Astrocyte (in vitro differentiated cells and primary cell): ENCODE measurements around the gene ZFYVE19. TPM values are rescaled to one million over a fixed set of nuclear protein-coding genes. Genes with fewer than 3 reads are reported as not detected.
A peak's percentile ranks its signal among the peaks of the same experiment; 100 is the strongest.

Source experiments
- DNase-seq: peaks from one replicate; pipeline ENCODE4 v3.0.0-alpha.2; 2010; ENCODE audit warnings: low read depth
- FAIRE-seq: peaks from 2 replicates; lab custom pipeline; 2011; peaks lifted over from hg19 to GRCh38; lab: Jason Lieb, UNC
- H2AFZ ChIP-seq: 2 replicates; pipeline ENCODE4 v1.6.0; 2012; ENCODE audit warnings: low read depth, low read length, inconsistent platforms
- H3K27ac ChIP-seq: 2 replicates; pipeline ENCODE4 v1.5.1; 2011; ENCODE audit warnings: low read depth, low read length, inconsistent platforms
- H3K27me3 ChIP-seq: 2 replicates; pipeline ENCODE4 v1.6.0; 2011; ENCODE audit warnings: low read length, inconsistent platforms; ENCODE audit not compliant: insufficient read depth
- H3K36me3 ChIP-seq: 2 replicates; pipeline ENCODE4 v1.5.1; 2011; ENCODE audit warnings: low read length, inconsistent platforms; ENCODE audit not compliant: insufficient read depth
- H3K4me1 ChIP-seq: 2 replicates; pipeline ENCODE4 v1.5.1; 2011; ENCODE audit warnings: low read length, inconsistent platforms; ENCODE audit not compliant: insufficient read depth
- H3K4me2 ChIP-seq: 2 replicates; pipeline ENCODE4 v1.6.0; 2012; ENCODE audit warnings: low read length, inconsistent platforms
- H3K4me3 ChIP-seq: 2 replicates; pipeline ENCODE4 v1.5.1; 2011; ENCODE audit warnings: low read depth, mild to moderate bottlenecking, low read length, inconsistent platforms; ENCODE audit not compliant: insufficient read depth
- H3K79me2 ChIP-seq: 2 replicates; pipeline ENCODE4 v1.6.0; 2012; ENCODE audit warnings: mild to moderate bottlenecking, low read length, inconsistent platforms; ENCODE audit not compliant: insufficient read depth
- H3K9ac ChIP-seq: 2 replicates; pipeline ENCODE4 v1.6.0; 2012; ENCODE audit warnings: mild to moderate bottlenecking, low read length, inconsistent platforms
- H3K9me3 ChIP-seq: 2 replicates; pipeline ENCODE4 v1.5.1; 2012; ENCODE audit warnings: low read depth, mild to moderate bottlenecking, low read length, inconsistent platforms; ENCODE audit not compliant: insufficient read depth
- H4K20me1 ChIP-seq: 2 replicates; pipeline ENCODE4 v1.6.0; 2012; ENCODE audit warnings: low read length, inconsistent platforms; ENCODE audit not compliant: insufficient read depth
- H3K27ac Mint-ChIP-seq: one replicate; pipeline ENCODE4 v1.8.0; 2021; ENCODE audit warnings: mild to moderate bottlenecking, mixed read lengths; ENCODE audit not compliant: unreplicated experiment
- H3K27me3 Mint-ChIP-seq: one replicate; pipeline ENCODE4 v1.8.0; 2021; ENCODE audit warnings: low read depth, mixed read lengths; ENCODE audit not compliant: unreplicated experiment
- H3K36me3 Mint-ChIP-seq: one replicate; pipeline ENCODE4 v1.8.0; 2021; ENCODE audit warnings: low read depth, mixed read lengths; ENCODE audit not compliant: unreplicated experiment
- H3K4me1 Mint-ChIP-seq: one replicate; pipeline ENCODE4 v1.8.0; 2021; ENCODE audit warnings: low read depth, mixed read lengths; ENCODE audit not compliant: unreplicated experiment
- H3K4me3 Mint-ChIP-seq: one replicate; pipeline ENCODE4 v1.8.0; 2021; ENCODE audit warnings: mild to moderate bottlenecking, moderate library complexity, mixed read lengths; ENCODE audit not compliant: unreplicated experiment
- H3K9me3 Mint-ChIP-seq: one replicate; pipeline ENCODE4 v1.8.0; 2021; ENCODE audit warnings: mild to moderate bottlenecking, mixed read lengths; ENCODE audit not compliant: unreplicated experiment
- EZH2 ChIP-seq: IDR thresholded peaks from 2 replicates; pipeline ENCODE4 v1.6.1; 2012; ENCODE audit warnings: mild to moderate bottlenecking, low read length, inconsistent platforms; ENCODE audit not compliant: insufficient read depth
- total RNA-seq: library from RNA; stranded (reverse); gene quantifications from 2 replicates; pipeline ENCODE4 v1.2.1, GENCODE V29; 2021
- TF ChIP-seq, protein P1 (sequence below): IDR thresholded peaks from 2 replicates; pipeline ENCODE4 v1.5.1; 2011; ENCODE audit warnings: low read depth, mild to moderate bottlenecking, inconsistent platforms, low read length, moderate library complexity; ENCODE audit not compliant: insufficient read depth

ZFYVE19 gene
- total RNA-seq, 1 donor from 2014 or later = 13.0 TPM

DNA sequence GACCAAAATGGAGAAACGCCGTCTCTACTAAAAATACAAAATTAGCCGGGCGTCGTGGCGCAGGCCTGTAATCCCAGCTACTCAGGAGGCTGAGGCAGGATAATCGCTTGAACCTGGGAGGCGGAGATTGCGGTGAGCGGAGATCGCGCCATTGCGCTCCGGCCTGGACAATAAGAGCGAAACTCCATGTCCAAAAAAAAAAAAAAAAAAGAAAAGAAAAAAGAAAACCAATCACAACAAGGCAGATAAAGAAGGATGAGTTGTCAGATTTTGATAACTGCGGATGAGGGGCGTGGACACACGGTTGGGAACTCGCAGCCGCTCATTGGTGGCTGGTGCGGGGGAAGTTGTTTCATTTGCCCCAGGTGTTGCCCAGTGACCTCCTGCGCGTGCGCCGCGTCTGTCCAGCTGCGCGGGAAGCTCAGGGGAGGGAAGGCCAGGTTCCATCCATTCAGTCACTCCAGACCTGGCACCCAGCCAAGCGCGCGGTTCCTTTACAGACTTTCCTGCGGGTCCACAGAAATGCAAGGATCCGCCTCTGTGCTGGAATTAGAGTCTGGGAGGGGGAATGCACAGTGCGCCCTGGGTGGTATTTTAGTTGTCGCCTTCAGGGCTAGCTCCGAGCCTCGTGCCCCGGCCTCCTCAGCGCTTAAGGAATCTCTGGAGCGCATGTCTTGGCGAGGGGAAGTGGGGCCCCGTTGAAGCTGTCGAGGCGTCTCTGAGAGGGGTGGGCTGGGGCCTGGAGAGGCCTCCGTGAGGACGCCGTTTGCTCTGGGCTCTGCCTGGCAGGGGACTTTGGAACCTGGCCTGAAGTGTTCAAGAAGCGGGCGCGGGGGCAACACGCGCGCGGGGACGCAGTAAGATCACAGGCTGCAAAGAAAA is 43.7 kb upstream of the ZFYVE19 start:
- H3K27me3 Mint-ChIP-seq = no peaks in the 10 kb centered on the region
- H3K27ac Mint-ChIP-seq = no peak overlapping the region
- Histone ChIP-seq H3K9me3 (no peaks in the 10 kb centered on the region), H3K4me1 (peaks cover 38% of the 10 kb centered on the region), H2AFZ (peak overlapping the region; percentile 58), H3K27me3 (no peaks in the 10 kb centered on the region), H3K4me3 (peak overlapping the region; percentile 52), H3K36me3 (no peaks in the 10 kb centered on the region), H3K79me2 (no peaks in the 10 kb centered on the region), H3K27ac (no peak overlapping the region), H3K9ac (peak overlapping the region; percentile 59), H3K4me2 (peak overlapping the region; percentile 95), H4K20me1 (peaks cover 22% of the 10 kb centered on the region)
- H3K4me1 Mint-ChIP-seq = peaks cover 13% of the 10 kb centered on the region
- FAIRE-seq (no peak), DNase-seq (peak; percentile 35)
- TF ChIP-seq, protein P1, sequence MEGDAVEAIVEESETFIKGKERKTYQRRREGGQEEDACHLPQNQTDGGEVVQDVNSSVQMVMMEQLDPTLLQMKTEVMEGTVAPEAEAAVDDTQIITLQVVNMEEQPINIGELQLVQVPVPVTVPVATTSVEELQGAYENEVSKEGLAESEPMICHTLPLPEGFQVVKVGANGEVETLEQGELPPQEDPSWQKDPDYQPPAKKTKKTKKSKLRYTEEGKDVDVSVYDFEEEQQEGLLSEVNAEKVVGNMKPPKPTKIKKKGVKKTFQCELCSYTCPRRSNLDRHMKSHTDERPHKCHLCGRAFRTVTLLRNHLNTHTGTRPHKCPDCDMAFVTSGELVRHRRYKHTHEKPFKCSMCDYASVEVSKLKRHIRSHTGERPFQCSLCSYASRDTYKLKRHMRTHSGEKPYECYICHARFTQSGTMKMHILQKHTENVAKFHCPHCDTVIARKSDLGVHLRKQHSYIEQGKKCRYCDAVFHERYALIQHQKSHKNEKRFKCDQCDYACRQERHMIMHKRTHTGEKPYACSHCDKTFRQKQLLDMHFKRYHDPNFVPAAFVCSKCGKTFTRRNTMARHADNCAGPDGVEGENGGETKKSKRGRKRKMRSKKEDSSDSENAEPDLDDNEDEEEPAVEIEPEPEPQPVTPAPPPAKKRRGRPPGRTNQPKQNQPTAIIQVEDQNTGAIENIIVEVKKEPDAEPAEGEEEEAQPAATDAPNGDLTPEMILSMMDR = no peak
- TF ChIP-seq EZH2 = no peak
- no peaks in the 10 kb centered on the region for H3K36me3 Mint-ChIP-seq
- no peaks in the 10 kb centered on the region for H3K9me3 Mint-ChIP-seq
- peak overlapping the region; percentile 76 for H3K4me3 Mint-ChIP-seq

DNA sequence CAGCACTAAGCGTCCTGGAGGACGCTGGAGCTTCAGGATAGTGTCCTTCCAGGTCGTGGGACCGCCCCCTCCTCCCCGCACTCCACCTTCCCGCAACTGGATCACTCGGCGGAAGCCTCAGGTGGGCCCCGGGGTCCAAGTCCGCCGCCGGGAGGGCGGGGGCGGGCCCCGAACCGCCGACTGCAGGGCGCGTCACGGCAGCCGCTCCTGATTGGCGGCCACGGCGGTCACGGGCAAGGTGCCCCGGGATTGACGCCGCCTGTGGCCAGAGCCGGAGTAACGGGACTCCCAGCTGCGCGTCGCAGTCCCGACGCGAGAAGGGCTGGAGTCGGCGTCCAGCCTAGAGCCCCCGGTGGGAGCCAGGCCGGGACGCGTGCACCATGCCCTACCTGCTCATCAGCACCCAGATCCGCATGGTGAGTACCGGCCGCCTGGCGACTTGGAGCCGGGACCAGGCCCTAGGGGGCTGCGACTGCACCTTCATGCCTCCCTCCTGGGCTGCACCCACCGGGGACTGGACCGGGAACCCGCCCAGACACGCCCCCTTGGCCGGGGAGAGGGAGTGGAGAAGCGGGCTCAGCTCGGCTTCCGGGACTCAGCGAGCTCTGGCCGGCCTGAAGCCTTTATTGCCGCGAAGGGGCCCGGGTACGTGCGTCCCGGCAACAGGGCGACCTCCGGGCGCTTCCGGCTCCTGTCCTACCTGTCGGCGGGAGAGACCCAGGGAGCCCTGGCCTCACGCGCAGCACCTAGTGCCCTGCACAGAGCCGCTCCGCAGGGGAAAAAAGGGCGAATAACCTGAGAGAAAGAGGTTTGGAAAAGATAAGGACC is 42.9 kb upstream of the ZFYVE19 start, which contains the start of gene GCHFR:
Gene GCHFR (plus strand): TSS at position 268 of the 828 bp plus-strand sequence. CDS start 113 bp downstream, at position 381.
- H3K4me1 Mint-ChIP-seq = peaks cover 13% of the 10 kb centered on the region
- H3K4me3 Mint-ChIP-seq = peak within 1 kb of the TSS; percentile 76
- H3K36me3 ChIP-seq = no peaks in the 10 kb centered on the region
- H3K27me3 ChIP-seq = no peaks in the 10 kb centered on the region
- no peak within 1 kb of the TSS for H3K27ac ChIP-seq
- no peak for FAIRE-seq
- TF ChIP-seq EZH2 = no peak
- TF ChIP-seq, protein P1 = no peak
- H3K27ac Mint-ChIP-seq = peak within 1 kb of the TSS; percentile 81
- H3K9me3 Mint-ChIP-seq = no peaks in the 10 kb centered on the region
- peaks cover 46% of the 10 kb centered on the region for H3K4me1 ChIP-seq
- no peaks in the 10 kb centered on the region for H3K27me3 Mint-ChIP-seq
- peak within 1 kb of the TSS; percentile 95 for H3K4me2 ChIP-seq
- peak within 1 kb of the TSS; percentile 59 for H3K9ac ChIP-seq
- peak within 1 kb of the TSS; percentile 52 for H3K4me3 ChIP-seq
- peak; percentile 32 for DNase-seq
- H2AFZ ChIP-seq = peak within 1 kb of the TSS; percentile 58
- H3K36me3 Mint-ChIP-seq = no peaks in the 10 kb centered on the region
- H3K79me2 ChIP-seq = no peaks in the 10 kb centered on the region
- H4K20me1 ChIP-seq = peaks cover 30% of the 10 kb centered on the region
- H3K9me3 ChIP-seq = no peaks in the 10 kb centered on the region
